Neural progenitor cell (in vitro differentiated cells): ENCODE data around the gene ZNF219.

Experiments used
- EZH2 ChIP-seq: fragments of 200-600 bp; sonication (generic); IDR thresholded peaks from 2 replicates; pipeline ENCODE4 v1.6.1; 2017; ENCODE audit warnings: antibody characterized with exemption, mild to moderate bottlenecking, moderate library complexity
- EZH2phosphoT487 ChIP-seq: fragments of 200-600 bp; sonication (generic); IDR thresholded peaks from 2 replicates; pipeline ENCODE4 v1.6.1; 2017; ENCODE audit warnings: antibody characterized with exemption
- TF ChIP-seq, protein P1 (sequence below): fragments of 200-600 bp; sonication (generic); IDR thresholded peaks from 2 replicates; pipeline ENCODE4 v1.5.1; 2017; ENCODE audit warnings: antibody characterized with exemption, mild to moderate bottlenecking

DNA sequence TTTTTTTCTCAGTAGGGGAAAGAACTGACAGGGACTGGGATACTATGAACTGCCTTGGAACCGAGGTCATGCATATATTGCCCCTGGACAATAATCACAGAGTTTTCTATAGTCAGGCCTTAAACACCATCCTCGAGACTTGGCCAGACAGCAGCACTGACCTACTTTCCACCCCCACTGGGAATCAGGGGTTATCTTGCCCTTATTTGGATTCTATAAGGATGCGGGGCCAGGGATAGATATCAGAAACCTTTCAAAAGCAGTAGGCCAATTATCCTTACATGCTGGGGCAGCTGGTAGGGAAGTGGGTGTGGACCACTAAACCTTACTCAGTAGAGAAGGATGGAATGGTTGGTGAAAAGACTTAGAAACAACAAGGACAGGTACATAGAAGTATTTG, 2.0 kb downstream of the ZNF219 start:
- TF ChIP-seq, protein P1, sequence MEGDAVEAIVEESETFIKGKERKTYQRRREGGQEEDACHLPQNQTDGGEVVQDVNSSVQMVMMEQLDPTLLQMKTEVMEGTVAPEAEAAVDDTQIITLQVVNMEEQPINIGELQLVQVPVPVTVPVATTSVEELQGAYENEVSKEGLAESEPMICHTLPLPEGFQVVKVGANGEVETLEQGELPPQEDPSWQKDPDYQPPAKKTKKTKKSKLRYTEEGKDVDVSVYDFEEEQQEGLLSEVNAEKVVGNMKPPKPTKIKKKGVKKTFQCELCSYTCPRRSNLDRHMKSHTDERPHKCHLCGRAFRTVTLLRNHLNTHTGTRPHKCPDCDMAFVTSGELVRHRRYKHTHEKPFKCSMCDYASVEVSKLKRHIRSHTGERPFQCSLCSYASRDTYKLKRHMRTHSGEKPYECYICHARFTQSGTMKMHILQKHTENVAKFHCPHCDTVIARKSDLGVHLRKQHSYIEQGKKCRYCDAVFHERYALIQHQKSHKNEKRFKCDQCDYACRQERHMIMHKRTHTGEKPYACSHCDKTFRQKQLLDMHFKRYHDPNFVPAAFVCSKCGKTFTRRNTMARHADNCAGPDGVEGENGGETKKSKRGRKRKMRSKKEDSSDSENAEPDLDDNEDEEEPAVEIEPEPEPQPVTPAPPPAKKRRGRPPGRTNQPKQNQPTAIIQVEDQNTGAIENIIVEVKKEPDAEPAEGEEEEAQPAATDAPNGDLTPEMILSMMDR, result no peak
- TF ChIP-seq EZH2phosphoT487 (no peak), EZH2 (no peak)
